Measurements from ENCODE around the gene EPHA5.

- no peak for TF ChIP-seq PRDM2 (tag by site-specific recombination; IDR thresholded peaks at IDR 0.05; ENCODE audit: borderline replicate concordance)
- TF ChIP-seq, protein P1, sequence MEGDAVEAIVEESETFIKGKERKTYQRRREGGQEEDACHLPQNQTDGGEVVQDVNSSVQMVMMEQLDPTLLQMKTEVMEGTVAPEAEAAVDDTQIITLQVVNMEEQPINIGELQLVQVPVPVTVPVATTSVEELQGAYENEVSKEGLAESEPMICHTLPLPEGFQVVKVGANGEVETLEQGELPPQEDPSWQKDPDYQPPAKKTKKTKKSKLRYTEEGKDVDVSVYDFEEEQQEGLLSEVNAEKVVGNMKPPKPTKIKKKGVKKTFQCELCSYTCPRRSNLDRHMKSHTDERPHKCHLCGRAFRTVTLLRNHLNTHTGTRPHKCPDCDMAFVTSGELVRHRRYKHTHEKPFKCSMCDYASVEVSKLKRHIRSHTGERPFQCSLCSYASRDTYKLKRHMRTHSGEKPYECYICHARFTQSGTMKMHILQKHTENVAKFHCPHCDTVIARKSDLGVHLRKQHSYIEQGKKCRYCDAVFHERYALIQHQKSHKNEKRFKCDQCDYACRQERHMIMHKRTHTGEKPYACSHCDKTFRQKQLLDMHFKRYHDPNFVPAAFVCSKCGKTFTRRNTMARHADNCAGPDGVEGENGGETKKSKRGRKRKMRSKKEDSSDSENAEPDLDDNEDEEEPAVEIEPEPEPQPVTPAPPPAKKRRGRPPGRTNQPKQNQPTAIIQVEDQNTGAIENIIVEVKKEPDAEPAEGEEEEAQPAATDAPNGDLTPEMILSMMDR (tag by site-specific recombination; IDR thresholded peaks at IDR 0.05), result no peak
- no peak for TF ChIP-seq ZNF530 (tag by site-specific recombination; IDR thresholded peaks at IDR 0.05; ENCODE audit: low read depth)
- no peak for TF ChIP-seq PRDM4 (tag by site-specific recombination; IDR thresholded peaks at IDR 0.05)
- TF ChIP-seq ZBTB7A (tag by site-specific recombination; IDR thresholded peaks at IDR 0.05; ENCODE audit: low read depth), result no peak
- TF ChIP-seq MZF1 (tag by site-specific recombination; IDR thresholded peaks at IDR 0.05; ENCODE audit: borderline replicate concordance), result no peak
- no peak for TF ChIP-seq ZNF561 (tag by site-specific recombination; IDR thresholded peaks at IDR 0.05; ENCODE audit: borderline replicate concordance)
- TF ChIP-seq ZNF335 (tag by site-specific recombination; conservative IDR thresholded peaks at IDR 0.05), result no peak
- TF ChIP-seq ZNF19 (tag by site-specific recombination; IDR thresholded peaks at IDR 0.05; ENCODE audit: low read depth), result no peak
- no peak for TF ChIP-seq ZNF624 (tag by site-specific recombination; IDR thresholded peaks at IDR 0.05)
- TF ChIP-seq, protein P2, sequence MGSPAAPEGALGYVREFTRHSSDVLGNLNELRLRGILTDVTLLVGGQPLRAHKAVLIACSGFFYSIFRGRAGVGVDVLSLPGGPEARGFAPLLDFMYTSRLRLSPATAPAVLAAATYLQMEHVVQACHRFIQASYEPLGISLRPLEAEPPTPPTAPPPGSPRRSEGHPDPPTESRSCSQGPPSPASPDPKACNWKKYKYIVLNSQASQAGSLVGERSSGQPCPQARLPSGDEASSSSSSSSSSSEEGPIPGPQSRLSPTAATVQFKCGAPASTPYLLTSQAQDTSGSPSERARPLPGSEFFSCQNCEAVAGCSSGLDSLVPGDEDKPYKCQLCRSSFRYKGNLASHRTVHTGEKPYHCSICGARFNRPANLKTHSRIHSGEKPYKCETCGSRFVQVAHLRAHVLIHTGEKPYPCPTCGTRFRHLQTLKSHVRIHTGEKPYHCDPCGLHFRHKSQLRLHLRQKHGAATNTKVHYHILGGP (tag by site-specific recombination; IDR thresholded peaks at IDR 0.05), result no peak
- TF ChIP-seq ZNF600 (tag by site-specific recombination; IDR thresholded peaks at IDR 0.05), result no peak
- TF ChIP-seq REST (tag by site-specific recombination; IDR thresholded peaks at IDR 0.05), result no peak
These were observed 70.9 kb downstream of the EPHA5 start for GRCh38 chr4:65599340-65599739.

Measured in HEK293 (cell line).